ENCODE data around the gene MAPT. TPM values are rescaled to one million over a fixed set of nuclear protein-coding genes. Genes with fewer than 3 reads are reported as not detected.
"Not testable (repeated sequence)": the region's sequence is repeated elsewhere in the genome, so short reads cannot be mapped to it uniquely, and the experiment has no call there.

MAPT gene
- total RNA-seq, 2 donors from 2014 or later = 4.4 to 5.7 TPM

GRCh38 chr17:45855691-45856336 lies 38.5 kb upstream of the MAPT start:
- DNase-seq (ENCODE audit: low spot score) = no peak

GRCh38 chr17:45857977-45858708 lies 36.2 kb upstream of the MAPT start:
- DNase-seq (ENCODE audit: low spot score) = peak; percentile 66
- intact Hi-C loops (cut with DNase I) = no loop called here

More at GRCh38 chr17:45855691-45856336, 38.5 kb upstream of the MAPT start:
- intact Hi-C loops (cut with DNase I) = no loop called here

- intact Hi-C loops (cut with DNase I) = no loop called here
- peak; percentile 32 for DNase-seq (ENCODE audit: low spot score)
These were observed 33.2 kb upstream of the MAPT start for GRCh38 chr17:45861165-45861564.

- DNase-seq (ENCODE audit: low spot score) = not testable (repeated sequence)
These were observed 32.2 kb upstream of the MAPT start for GRCh38 chr17:45862127-45862526.

GRCh38 chr17:45863857-45864654 lies 30.3 kb upstream of the MAPT start:
- peak; percentile 44 for DNase-seq (ENCODE audit: low spot score)
- intact Hi-C loops (cut with DNase I) = no loop called here

More at GRCh38 chr17:45862127-45862526, 32.2 kb upstream of the MAPT start:
- intact Hi-C loops (cut with DNase I) = not testable (repeated sequence)

GRCh38 chr17:45867171-45867570 lies 27.2 kb upstream of the MAPT start:
- intact Hi-C loops (cut with DNase I) = no loop called here
- DNase-seq (ENCODE audit: low spot score) = no peak

GRCh38 chr17:45867702-45868101 lies 26.7 kb upstream of the MAPT start:
- intact Hi-C loops (cut with DNase I) = no loop called here
- DNase-seq (ENCODE audit: low spot score) = peak; percentile 44

GRCh38 chr17:45868276-45868675 lies 26.1 kb upstream of the MAPT start:
- intact Hi-C loops (cut with DNase I) = no loop called here

GRCh38 chr17:45869676-45870341 lies 24.5 kb upstream of the MAPT start:
- no peak for DNase-seq (ENCODE audit: low spot score)
- intact Hi-C loops (cut with DNase I) = no loop called here

More at GRCh38 chr17:45868276-45868675, 26.1 kb upstream of the MAPT start:
- DNase-seq (ENCODE audit: low spot score) = peak; percentile 43

GRCh38 chr17:45870342-45870974 lies 23.9 kb upstream of the MAPT start:
- DNase-seq (ENCODE audit: low spot score) = no peak
- intact Hi-C loops (cut with DNase I) = no loop called here

- DNase-seq (ENCODE audit: low spot score) = no peak
- intact Hi-C loops (cut with DNase I) = no loop called here
These were observed 22.6 kb upstream of the MAPT start for GRCh38 chr17:45871718-45872117.

- intact Hi-C loops (cut with DNase I) = no loop called here
- no peak for DNase-seq (ENCODE audit: low spot score)
These were observed 20.6 kb upstream of the MAPT start for GRCh38 chr17:45873728-45874127.

- no peak for DNase-seq (ENCODE audit: low spot score)
- intact Hi-C loops (cut with DNase I) = no loop called here
These were observed 20.2 kb upstream of the MAPT start for GRCh38 chr17:45874151-45874550.

- no peak for DNase-seq (ENCODE audit: low spot score)
- intact Hi-C loops (cut with DNase I) = no loop called here
These were observed 17.8 kb upstream of the MAPT start for GRCh38 chr17:45876539-45876938.

- intact Hi-C loops (cut with DNase I) = no loop called here
- no peak for DNase-seq (ENCODE audit: low spot score)
These were observed 16.9 kb upstream of the MAPT start for GRCh38 chr17:45877467-45877866.

- no peak for DNase-seq (ENCODE audit: low spot score)
- intact Hi-C loops (cut with DNase I) = no loop called here
These were observed 11.3 kb upstream of the MAPT start for GRCh38 chr17:45883063-45883462.

GRCh38 chr17:45886852-45887251 lies 7.5 kb upstream of the MAPT start:
- no peak for DNase-seq (ENCODE audit: low spot score)
- intact Hi-C loops (cut with DNase I) = no loop called here

GRCh38 chr17:45888392-45888791 lies 6.0 kb upstream of the MAPT start:
- no peak for DNase-seq (ENCODE audit: low spot score)
- intact Hi-C loops (cut with DNase I) = no loop called here

- intact Hi-C loops (cut with DNase I) = no loop called here
- no peak for DNase-seq (ENCODE audit: low spot score)
These were observed 4.8 kb upstream of the MAPT start for GRCh38 chr17:45889579-45889978.
